ENCODE results near the gene HEMK1.

DNA sequence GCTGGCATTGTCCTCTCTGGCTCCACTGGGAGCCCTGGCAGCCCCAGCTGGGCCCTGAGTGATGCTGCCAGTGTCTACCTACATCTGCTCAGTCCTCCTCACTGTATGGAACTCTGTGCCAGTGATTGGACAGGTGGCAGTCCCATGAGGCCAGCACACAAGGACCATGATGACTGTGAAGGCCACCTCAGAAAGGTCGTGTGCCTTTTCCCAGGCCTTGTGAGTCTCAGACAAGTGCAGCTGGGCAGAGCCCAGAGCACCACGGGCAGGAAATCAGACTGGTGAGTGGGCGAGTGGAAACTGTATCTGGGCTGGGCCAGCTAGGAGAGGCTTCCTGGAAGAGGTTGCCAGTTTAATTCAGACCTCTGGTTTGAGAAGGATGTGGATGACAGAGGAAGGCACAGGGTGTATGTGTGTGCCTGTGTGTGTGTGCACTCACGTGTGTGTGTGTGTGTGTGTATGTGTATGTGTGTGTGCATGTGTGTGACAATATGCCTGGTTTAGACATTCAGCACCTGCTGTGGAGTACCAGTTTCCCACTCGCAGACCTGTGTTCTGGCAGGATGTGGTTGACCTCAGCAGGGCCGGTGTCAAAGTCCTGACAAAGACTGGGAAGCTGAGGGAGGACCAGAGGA, 54.6 kb downstream of the HEMK1 start:
- TF ChIP-seq CHD2 (IDR thresholded peaks at IDR 0.05; ENCODE audit: low read length, partially characterized antibody) (no peak), MYC (IDR thresholded peaks at IDR 0.05; ENCODE audit: borderline replicate concordance, low read length) (no peak), POLR2A (IDR thresholded peaks at IDR 0.05; ENCODE audit: low read length) (no peak)
